Astrocyte of the spinal cord (primary cell): Measurements from ENCODE around the gene EPN2.

Source experiments
- DNase-seq: peaks from one replicate; pipeline ENCODE4 v3.0.0; 2011; ENCODE audit warnings: low read depth, low spot score
- H3K4me3 ChIP-seq: 2 replicates; pipeline ENCODE4 v1.5.1; 2011; ENCODE audit warnings: low read depth, mild to moderate bottlenecking, low read length, moderate library complexity
- in situ Hi-C: cut with HindIII; loops from 2 replicates; pipeline ENCODE4 v1.10.0; 2017; ENCODE audit warnings: low sequenced_read_pairs
- TF ChIP-seq, protein P1 (sequence below): IDR thresholded peaks from 2 replicates; pipeline ENCODE4 v1.5.1; 2012; ENCODE audit warnings: low read depth, mild to moderate bottlenecking, low read length, inconsistent platforms

Gene EPN2

DNA sequence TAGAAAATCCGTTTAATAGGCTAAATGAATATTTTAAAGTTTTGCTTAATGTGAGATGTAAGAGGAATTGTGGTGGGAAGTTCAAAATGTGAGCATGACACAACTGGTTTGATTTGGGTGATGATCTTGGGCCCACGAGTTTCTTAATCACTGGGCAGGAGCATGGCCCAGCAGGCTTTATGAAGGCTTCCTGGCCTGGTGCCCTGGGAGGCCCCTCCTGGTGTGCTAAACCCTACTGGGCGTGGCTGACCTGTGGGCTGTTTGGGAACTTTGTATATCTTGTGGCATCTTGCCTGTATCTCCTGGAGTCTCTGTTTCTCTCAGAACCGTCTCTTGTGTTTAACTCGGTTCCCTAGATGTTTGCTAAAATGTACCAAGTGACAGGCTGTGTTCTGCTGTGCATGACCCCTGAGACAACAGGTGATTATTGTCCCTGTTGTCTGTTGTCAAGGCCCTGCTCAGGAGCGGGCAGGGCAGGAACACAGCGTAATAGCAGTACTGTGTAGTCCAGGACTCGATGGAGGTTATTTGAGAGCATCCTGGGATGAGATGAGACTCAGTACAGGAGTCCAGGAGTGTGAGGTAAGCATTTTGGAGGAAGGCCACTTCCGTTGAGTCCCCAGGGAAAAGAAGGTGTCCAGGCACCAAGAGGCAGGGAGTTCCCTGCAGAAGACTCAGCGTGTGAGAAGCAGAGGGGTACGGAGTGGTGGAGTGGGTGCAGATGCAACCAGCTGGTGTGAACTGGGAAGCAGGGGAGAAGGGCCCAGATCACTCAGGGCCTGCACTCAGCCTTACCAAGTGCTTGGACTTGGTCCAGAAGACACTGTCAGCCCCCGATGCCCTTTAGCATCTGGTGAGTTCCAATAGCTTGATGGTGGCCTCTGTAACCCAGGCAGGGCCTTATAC lies 76.8 kb downstream of the EPN2 start:
- TF ChIP-seq, protein P1, sequence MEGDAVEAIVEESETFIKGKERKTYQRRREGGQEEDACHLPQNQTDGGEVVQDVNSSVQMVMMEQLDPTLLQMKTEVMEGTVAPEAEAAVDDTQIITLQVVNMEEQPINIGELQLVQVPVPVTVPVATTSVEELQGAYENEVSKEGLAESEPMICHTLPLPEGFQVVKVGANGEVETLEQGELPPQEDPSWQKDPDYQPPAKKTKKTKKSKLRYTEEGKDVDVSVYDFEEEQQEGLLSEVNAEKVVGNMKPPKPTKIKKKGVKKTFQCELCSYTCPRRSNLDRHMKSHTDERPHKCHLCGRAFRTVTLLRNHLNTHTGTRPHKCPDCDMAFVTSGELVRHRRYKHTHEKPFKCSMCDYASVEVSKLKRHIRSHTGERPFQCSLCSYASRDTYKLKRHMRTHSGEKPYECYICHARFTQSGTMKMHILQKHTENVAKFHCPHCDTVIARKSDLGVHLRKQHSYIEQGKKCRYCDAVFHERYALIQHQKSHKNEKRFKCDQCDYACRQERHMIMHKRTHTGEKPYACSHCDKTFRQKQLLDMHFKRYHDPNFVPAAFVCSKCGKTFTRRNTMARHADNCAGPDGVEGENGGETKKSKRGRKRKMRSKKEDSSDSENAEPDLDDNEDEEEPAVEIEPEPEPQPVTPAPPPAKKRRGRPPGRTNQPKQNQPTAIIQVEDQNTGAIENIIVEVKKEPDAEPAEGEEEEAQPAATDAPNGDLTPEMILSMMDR, result no peak
- no peak for DNase-seq
- no peak overlapping the region for H3K4me3 ChIP-seq
- in situ Hi-C loops, result no loop called here

DNA sequence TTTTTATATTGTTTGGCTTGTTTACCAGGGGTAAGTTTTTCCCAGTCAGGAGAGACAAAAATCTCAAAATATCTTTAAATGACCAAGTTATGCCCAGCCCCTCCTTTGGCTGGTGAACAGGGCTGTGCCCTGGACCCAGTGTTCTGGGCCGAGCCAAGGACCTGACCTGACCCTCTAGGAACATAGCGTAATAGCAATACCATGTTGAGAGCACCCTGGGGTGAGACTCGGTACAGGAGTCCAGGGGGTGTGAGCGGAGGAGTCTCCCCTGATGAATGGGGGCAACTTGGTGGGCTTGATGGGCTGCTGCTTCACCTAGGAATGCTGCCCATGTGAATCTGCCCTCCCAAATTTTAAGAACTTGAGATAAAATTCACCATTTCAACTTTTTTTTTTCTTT lies 77.9 kb downstream of the EPN2 start:
- in situ Hi-C loops, result no loop called here
- TF ChIP-seq, protein P1, result no peak
- no peak overlapping the region for H3K4me3 ChIP-seq
- no peak for DNase-seq

DNA sequence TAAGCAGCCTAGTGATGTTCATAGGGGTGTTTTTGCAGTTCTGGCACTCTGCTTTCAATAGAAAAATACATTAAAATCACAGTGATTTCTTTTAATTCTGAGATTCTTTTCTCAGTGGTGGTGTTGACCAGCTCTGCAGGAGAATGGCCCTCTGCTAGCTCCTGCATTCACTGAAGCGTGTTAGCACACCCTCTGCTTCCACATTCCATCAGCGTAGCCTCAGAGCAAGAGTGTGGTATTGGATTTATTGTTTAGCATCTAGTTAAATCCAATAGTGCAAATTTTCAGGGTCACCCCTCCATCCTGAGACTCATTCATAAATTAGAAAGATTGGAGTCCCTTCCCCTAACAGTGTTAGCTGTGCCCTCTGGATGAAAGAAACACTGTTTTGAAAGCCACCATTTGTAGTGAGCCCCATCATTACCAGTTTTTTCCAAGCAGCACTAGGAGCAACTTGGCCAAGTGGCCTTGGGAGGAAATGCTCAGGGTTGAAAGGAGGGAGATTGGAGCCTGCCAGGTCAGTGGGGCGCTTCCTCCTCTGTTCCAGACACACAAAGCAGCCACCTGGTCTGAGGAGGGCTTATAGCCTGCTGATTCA lies 79.7 kb downstream of the EPN2 start:
- DNase-seq, result no peak
- H3K4me3 ChIP-seq, result no peak overlapping the region
- in situ Hi-C loops, result no loop called here
- TF ChIP-seq, protein P1, result no peak

DNA sequence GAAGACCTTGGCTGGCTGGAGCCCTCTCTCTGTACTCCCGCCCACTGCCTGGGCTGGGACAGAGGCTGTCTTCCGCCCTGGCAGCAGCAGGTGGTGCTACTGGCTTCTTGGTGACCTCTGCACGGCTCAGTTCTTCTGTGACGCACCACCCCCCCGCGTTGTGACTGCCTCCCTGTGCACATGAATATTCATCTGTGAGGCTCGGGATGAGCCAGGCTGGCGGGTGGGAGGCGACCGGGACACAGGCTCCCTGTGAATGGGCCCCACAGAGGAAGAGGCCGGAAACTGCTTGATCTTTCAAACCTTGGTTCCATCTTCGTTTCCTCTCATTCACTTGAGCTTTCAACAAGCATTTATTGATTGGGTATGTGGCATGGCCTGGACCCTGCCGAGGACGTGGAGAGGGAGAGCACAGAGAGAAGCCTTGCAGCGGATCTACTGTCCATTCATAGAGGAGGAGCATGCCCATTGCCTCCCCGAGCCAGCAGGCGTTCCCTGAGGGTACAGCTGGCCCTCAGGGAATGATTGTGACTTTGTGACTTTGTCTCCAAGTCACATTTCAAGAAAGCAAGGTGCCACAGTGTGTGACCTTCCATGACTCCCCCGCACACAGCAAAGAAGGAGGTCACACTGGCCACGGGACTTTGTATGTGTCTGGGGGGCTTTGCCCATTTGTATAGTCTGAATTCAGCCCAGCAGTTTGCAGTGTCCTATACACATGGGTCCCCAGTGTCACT lies 80.4 kb downstream of the EPN2 start:
- no peak overlapping the region for H3K4me3 ChIP-seq
- TF ChIP-seq, protein P1, result peak; percentile 44
- peak; percentile 93 for DNase-seq
- in situ Hi-C loops, result no loop called here

DNA sequence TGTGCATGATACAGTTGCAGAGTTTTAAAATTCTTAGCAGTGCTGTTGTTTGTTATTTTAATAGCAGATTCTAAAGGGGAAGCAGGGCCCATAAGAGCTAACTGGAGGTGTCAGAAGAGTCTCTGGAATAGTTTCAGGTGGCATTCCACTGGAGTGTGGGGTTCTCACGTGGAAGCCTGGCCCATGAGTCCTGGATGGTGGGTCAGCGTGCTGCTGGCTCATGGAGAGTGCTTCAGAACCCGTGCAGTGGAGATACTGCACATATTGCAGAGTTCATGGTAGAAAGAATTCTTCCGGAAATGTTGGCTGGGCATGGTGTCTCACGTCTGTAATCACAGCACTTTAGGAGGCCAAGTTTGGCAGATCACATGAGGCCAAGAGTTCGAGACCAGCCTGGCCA lies 81.4 kb downstream of the EPN2 start:
- in situ Hi-C loops, result no loop called here
- no peak for DNase-seq
- no peak overlapping the region for H3K4me3 ChIP-seq
- TF ChIP-seq, protein P1, result no peak

DNA sequence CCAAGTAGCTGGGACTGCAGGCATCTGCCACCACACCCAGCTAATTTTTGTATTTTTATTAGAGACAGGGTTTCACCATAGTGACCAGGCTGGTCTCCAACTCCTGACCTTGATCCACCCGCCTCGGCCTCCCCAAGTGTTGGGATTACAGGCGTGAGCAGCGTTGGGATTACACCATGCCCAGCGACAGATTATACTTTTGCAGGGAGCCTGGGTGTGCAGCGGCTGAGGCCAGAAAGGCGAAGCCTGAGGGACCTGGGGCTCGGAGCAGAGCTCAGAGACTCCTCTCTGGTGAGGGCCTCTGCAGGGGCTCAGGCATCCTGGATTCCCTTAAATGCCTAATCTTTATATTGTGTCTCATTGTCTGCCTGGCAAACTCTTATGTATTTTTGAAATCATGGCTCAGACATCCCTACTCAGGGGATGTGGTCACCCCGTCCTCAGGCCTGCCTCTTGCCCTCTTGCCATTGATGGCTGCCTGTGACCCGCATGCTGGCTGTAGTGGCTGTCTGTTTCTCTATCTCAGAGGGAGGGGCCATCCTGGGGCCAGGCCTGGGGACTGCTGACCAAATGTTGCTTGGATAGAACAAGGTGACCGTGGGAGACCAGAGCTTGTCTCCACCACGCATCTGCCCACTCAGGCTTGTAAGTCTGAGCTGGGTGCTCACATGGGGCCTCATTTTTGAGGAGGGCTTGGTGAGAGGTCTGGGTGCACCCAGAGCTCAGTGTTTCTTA lies 82.8 kb downstream of the EPN2 start:
- no peak for DNase-seq
- TF ChIP-seq, protein P1, result no peak
- in situ Hi-C loops, result no loop called here
- H3K4me3 ChIP-seq, result no peak overlapping the region
